Ecto neural progenitor cell (in vitro differentiated cells): ENCODE data around the gene RAB40B.

Experiments
- DNase-seq: peaks from one replicate; pipeline ENCODE4 v3.0.0-alpha.2; 2018; ENCODE audit warnings: low spot score

The RAB40B gene

GRCh38 chr17:82615084-82616020, 83.1 kb downstream of the RAB40B start:
- DNase-seq, result peak; percentile 53

DNA sequence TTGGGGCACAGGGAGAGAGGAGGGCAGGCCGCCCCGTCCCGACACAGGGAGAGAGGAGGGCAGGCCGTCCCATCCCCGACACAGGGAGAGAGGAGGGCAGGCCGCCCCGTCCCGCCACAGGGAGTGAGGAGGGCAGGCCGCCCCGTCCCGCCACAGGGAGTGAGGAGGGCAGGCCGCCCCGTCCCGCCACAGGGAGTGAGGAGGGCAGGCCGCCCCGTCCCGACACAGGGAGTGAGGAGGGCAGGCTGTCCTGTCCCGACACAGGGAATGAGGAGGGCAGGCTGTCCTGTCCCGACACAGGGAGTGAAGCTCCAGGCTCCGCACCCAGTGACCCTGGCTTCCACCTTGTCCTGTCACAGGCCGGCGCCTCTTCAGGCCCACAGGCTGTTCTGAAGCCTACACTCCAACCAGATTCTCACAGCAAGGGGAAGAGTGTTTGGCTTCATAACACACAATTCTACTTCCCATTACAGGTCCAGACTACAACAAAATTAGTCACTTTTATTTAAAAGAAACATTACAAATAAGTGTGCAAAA, 84.3 kb downstream of the RAB40B start:
- no peak for DNase-seq

DNA sequence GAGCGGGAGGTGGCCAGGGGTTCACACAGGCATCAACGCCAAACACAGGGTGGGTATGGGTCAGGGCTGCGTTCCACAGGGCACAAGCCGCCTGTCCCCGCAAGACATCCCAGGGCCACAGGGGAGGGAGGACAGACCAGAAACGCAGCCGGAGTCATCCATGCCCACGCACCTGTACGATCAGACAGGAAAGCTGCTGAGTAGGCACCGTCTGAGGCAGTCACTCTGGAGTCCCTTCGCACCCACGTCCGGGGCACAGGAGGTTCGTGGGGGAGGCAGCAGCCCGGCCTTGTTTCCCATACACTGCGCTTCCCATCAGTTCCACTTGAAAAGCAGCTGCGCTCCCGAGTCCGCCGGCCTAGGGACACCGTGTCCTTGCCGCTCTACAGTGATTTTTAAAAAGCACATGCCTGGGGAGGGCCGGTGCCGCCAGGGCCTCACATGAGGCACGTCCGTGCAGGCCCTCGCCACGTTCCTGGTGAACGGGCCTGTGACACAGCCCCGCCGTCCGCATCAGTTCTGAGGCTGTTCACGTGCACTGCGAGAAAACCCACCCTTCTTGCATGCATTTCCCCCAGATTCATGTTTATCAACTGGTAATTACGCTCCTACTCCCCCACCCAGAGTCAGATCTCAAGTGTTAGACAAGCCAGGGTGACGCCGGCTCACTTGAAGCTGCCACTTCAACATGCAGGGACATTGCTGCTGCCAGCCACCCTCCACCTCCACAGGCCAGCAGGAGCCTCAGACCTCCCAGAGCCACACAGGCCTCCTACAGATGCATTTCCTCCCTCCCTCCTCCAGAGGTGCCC, 85.0 kb downstream of the RAB40B start:
- DNase-seq, result peak; percentile 58

GRCh38 chr17:82611140-82612058, 87.1 kb downstream of the RAB40B start:
- DNase-seq, result peak; percentile 37

DNA sequence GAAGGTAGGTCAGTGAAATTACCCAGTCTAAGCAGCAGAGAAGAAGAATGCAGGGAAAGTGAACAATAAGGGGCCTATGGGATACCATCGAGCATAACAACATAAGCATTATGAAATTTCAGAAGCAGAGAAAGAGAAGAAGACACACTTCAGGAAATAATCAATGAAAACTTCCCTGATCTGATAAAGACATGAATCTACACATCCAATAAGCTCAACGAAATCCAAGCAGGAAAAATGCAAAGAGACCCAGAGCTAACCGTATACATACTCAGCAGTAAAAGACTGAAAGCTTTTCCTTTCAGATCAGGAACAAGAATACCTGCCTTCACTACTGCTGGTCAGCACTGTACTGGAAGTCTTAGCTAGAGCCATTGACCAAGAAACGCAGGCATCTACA, 88.8 kb downstream of the RAB40B start:
- no peak for DNase-seq

DNA sequence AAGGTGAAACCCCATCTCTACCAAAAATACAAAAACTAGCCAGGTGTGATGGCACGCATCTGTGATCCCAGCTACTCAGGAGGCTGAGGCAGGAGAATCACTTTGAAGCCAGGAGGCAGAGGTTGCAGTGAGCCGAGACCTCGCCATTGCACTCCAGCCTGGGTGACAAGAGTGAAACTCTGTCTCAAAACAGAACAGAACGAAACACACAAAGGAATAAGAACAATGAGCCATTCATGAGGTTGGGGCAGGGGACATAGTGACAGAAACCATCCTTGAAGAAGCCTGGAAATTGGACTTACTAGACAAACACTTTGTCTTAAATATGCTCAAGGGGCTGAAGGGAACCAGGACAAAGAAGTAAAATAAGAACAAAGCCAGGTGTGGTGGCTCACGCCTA, 89.7 kb downstream of the RAB40B start:
- DNase-seq, result no peak

- DNase-seq, result peak; percentile 46
These were observed 92.4 kb downstream of the RAB40B start for GRCh38 chr17:82605939-82606600.
